SW 1271 (cell line): ENCODE data around the gene BTRC.
"Not testable (repeated sequence)": the region's sequence is repeated elsewhere in the genome, so short reads cannot be mapped to it uniquely, and the experiment has no call there.

ENCODE experiments used
- DNase-seq, 2 experiments: peaks; one replicate each; lab custom pipeline; 2025; lab: John Stamatoyannopoulos, UW

Gene BTRC

DNA sequence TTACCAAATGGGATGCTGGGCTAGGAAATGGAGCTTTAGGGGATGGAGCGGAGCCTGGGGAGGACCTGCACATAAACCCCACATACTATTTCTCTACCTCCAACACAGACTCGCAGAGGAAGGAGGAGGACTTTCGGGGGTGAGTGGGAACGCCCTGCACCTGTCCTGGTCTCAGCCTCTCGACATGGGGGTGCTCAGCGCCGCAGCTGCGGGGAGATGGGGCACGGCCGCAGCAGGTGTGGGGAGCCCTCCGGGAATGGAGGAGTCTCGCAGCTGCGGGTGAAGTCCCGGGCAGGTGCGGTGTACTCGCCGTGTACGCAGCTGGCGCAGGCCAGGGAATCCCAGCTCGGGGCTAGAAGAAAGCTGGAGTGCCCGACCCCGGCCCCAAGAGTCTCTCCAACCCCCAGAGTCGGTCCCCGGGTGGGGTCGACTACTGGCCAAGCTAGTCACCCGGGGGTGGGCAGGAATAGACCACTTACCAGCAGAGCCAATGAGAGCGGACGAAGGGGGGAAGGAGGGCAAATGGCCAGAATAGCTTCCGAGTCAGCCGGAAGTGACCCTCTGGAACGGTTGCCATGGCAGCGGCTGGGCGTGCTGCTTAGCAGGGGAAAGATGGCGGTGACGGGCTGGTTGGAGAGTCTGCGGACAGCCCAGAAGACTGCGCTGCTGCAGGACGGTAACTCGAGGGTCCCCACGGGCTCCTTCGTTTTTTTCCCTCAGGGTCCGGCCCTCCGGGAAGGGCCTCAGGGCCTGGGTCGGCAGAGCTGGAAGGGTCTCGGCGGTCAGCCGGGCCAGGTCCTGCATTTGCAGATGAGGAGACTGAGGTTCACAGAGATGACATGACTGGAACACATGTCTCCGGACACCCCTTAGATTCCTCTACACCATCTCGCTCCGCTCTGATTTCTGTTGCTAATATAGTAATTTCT lies 234.0 kb downstream of the BTRC start, which contains the start of the genes DPCD and POLL:
Gene DPCD (plus strand): TSS at position 597 of the 929 bp plus-strand sequence. CDS start 16 bp downstream, at position 613.
Gene POLL (minus strand): TSS at position 533 of the 929 bp plus-strand sequence. CDS start 897 bp downstream, outside the sequence.
- peak; percentile 80 to 92 for DNase-seq

DNA sequence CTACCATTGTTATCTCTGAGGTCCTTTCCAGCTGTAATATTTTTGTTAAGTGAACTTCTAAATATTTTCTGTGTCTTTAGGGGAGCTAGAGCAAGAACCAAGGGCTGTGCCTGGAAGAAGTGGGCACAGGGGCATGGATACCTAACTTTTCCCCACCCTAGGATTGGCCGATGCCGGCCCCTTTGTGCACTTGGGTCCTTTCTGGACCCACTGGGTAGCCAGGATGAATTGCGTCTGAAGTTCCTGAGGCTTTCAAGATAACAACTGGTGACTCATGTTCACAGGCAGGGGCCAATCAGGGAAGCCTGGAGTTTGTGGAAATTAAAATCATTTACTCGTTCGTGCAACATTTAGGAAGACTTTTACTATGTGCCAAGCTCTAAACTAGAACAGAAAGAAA lies 234.9 kb downstream of the BTRC start:
- DNase-seq = no peak

DNA sequence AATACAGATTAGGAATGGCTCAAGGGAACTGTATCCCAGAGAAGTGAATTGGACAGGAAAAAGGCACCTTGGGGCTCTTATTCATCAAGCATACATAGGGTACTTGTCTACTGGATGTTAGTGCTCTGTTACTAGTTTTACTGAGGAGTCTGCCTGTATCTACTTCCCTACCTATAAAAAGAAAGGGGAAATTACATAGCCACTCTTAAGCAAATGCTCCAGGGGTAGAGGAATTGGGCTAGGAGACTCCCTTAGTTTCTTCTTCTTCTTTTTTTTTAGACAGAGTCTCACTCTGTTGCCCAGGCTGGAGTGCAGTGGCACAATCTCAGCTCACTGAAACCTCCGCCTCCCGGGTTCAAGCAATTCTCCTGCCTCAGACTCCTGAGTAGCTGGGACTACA lies 239.4 kb downstream of the BTRC start:
- DNase-seq = not testable (repeated sequence)

DNA sequence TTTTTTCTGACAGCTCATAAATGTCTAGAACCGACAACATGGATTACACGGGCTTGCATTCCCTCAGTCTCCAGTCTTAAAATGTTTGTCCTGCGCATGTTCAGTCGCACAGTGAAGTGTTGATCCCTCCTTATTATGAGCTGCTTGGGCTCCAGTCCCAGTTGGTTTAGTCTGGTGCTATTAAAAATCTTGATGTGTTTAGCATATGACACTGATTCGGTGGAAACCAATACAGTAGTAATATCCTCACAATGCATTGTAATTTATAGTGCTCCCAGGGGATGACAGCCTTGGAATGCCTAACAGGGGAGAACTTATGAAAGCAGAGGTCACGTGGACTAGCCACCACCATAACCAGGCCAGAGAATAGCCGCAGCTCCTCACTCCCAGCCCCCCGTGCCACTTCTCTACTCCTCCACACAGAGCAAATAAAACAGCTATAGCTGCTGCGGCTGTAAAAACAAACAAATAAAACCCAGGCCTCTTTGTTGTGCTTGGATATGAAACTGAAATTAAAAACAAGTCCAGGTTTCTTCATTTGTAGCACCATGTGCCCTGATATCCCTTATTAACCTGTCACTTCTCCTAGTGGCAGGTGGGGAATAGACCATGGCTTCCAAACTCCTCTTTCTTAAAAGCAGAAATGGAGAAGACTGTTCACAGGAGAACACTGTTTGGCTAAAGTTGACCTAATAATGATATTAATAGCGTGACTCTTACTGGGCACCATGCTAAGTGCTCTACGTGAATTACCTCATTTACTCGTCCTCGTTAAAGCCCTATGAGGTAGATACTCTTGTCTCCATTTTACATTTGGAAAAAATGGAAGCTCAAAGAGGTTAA lies 241.8 kb downstream of the BTRC start:
- DNase-seq = no peak

DNA sequence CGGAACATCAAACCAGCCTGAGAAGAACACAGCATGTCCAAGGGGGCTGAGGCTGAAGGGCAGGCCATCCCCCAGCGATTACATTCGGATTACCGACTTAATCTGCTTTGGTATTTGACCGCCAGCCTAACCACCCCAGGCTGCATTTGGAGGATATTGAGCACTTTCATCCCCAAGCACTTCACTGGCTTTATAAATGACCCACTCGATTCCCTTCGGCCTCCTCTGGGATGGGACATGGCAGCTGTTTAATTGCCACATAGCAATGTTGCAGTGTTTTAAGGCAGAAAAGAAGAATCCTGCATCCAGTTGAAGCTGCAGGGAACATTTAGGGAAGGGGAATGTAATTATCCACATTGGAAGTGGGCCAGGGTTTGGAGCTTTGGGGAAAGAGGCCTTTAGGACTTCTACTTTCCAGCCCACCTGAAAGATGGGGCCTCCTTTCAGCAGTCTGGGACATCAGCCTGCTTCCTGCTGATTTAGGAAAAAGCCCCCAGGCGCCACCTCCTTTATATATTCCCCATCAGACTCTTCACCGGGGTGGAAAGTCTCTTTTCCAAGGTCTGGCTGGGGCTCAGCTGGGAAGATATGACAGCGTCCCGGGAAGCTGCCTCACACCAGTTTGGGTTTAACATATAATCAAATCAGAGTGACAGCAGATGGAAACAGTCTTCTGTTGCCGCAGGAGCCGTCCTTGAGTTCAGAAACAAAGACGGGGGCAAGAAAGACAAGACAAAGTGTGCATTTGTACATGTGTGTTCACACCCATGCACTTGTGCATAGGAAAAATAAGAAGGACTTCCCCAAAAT lies 243.3 kb downstream of the BTRC start:
- DNase-seq = no peak

DNA sequence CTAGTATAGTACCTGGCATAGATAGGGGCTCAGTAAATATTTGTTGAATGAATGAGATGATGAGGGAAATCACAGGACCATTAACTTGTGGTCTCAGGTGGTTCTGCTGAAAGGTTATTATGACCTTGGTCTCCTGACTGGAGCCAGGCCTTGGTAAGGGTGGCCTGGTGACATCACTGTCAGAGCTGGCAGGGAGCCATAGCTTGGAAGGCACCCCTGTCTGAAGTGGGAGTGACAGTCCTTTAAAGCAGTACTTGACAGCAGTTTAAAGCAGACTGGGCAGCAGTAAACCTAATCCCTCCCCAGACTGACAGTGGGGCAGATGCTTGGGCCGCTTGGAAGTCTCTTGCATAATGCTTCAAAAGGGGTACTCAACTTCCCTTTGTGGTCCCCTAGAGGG lies 247.6 kb downstream of the BTRC start:
- DNase-seq = no peak

DNA sequence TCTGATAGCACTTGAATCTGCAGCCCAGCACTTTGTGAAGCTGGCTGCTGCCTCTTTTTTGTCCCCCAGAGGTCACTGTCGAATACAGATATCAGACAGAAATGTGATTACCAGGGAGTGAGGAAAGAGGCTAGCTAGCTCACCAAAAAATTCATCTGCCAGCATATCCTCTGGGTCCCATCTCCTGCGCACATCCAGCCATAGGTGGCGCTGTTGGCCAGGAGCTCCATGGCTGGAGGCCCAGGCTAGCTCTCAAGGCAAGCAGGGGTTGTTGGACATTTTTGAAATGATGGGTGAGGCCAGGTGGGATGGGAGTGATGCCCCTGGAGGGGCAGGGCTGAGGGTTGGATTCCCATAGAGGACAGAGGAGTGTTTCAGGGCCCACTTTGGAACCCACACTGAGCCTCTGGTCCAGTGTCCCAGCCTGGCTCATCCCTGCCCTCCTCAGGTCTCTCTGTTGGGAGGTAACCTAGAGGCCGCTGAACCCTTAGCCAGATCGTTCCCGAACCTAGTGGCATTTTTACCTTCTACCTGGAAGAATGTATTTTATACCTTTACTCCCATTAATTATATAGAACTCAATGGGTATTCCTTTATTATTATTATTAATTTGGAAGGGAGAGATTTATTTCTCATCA lies 248.9 kb downstream of the BTRC start:
- DNase-seq = peak; percentile 33 to 68
